Right ventricle myocardium inferior (tissue), 1 donor: ENCODE measurements around the gene FAM174C. TPM values are rescaled to one million over a fixed set of nuclear protein-coding genes. Genes with fewer than 3 reads are reported as not detected.
A peak's percentile ranks its signal among the peaks of the same experiment; 100 is the strongest.

Source experiments
- ATAC-seq: fragments of 200-7000 bp; cut with Tn5 transposase; one replicate; pipeline ENCODE4 v1.9.1; 2020; ENCODE audit warnings: mild to moderate bottlenecking, moderate library complexity
- DNase-seq: peaks from one replicate; pipeline ENCODE4 v3.0.0; 2021; ENCODE audit errors: missing footprints
- intact Hi-C: fragments of 100-400 bp; cut with DNase I; formaldehyde crosslinking; loops from one replicate; pipeline ENCODE4 v1.11.0; 2022
- total RNA-seq: library from RNA; stranded (reverse); fragmentation: NEBNext Ultra II Directional; extraction: Animal tissue kit (Norgen Biotek cat#: 25700); gene quantifications from one replicate; pipeline ENCODE4 v1.2.1, GENCODE V29; 2021
- donor health status: DM: no; HTN: yes; CAD: no; lungs with severe emphysema.

The FAM174C gene
- total RNA-seq, 1 donor from 2014 or later, result 13.1 TPM

- DNase-seq (no peak), ATAC-seq (no peak)
- intact Hi-C loops, result no loop called here
These were observed 46.2 kb downstream of the FAM174C start for GRCh38 chr19:1321539-1321938.

- intact Hi-C loops, result no loop called here
- no peak for ATAC-seq
- no peak for DNase-seq
These were observed 47.1 kb downstream of the FAM174C start for GRCh38 chr19:1322198-1322981.

GRCh38 chr19:1324249-1324805, 49.0 kb downstream of the FAM174C start:
- intact Hi-C loops, result no loop called here
- no peak for DNase-seq

GRCh38 chr19:1324806-1325567, 49.7 kb downstream of the FAM174C start:
- intact Hi-C loops, result no loop called here
- no peak for DNase-seq
- peak; percentile 60 for ATAC-seq

More at GRCh38 chr19:1324249-1324805, 49.0 kb downstream of the FAM174C start:
- ATAC-seq, result no peak

GRCh38 chr19:1325568-1326294, 50.4 kb downstream of the FAM174C start:
- DNase-seq (no peak), ATAC-seq (no peak)
- intact Hi-C loops, result no loop called here

- intact Hi-C loops, result no loop called here
- ATAC-seq, result no peak
- DNase-seq, result no peak
These were observed 51.8 kb downstream of the FAM174C start for GRCh38 chr19:1327125-1327524.

Other genes starting within 250 kb of the FAM174C start
- 69.3 TPM for gene CNN2, start 248.9 kb upstream of the FAM174C start, total RNA-seq
- gene ABCA7, start 235.4 kb upstream of the FAM174C start, total RNA-seq, result 7.7 TPM
- gene ARHGAP45, start 208.4 kb upstream of the FAM174C start, total RNA-seq, result 6.6 TPM
- 142 TPM for gene POLR2E, start 180.2 kb upstream of the FAM174C start, total RNA-seq
- 361 TPM for gene GPX4, start 171.5 kb upstream of the FAM174C start, total RNA-seq
- 14.7 TPM for gene SBNO2, start 101.3 kb upstream of the FAM174C start, total RNA-seq
- gene STK11, start 69.8 kb upstream of the FAM174C start, total RNA-seq, result 49.9 TPM
- gene CBARP, start 37.5 kb upstream of the FAM174C start, total RNA-seq, result 1.2 TPM
- 656 TPM for gene ATP5F1D, start 33.8 kb upstream of the FAM174C start, total RNA-seq
- 62.8 TPM for gene MIDN, start 26.9 kb upstream of the FAM174C start, total RNA-seq
- gene CIRBP, start 6.2 kb upstream of the FAM174C start, total RNA-seq, result 219 TPM
- not detected for gene EFNA2, start 10.3 kb downstream of the FAM174C start, total RNA-seq
- 443 TPM for gene NDUFS7, start 108.4 kb downstream of the FAM174C start, total RNA-seq
- 85.8 TPM for gene GAMT, start 126.0 kb downstream of the FAM174C start, total RNA-seq
- gene DAZAP1, start 132.1 kb downstream of the FAM174C start, total RNA-seq, result 88.4 TPM
- 695 TPM for gene RPS15, start 162.9 kb downstream of the FAM174C start, total RNA-seq
- gene APC2, start 174.6 kb downstream of the FAM174C start, total RNA-seq, result 0.14 TPM
- 21.5 TPM for gene C19orf25, start 203.7 kb downstream of the FAM174C start, total RNA-seq
- 0.89 TPM for gene PCSK4, start 214.8 kb downstream of the FAM174C start, total RNA-seq
- gene REEP6, start 215.7 kb downstream of the FAM174C start, total RNA-seq, result 1.1 TPM
- 22.9 TPM for gene ADAMTSL5, start 237.5 kb downstream of the FAM174C start, total RNA-seq
- gene PLK5, start 248.5 kb downstream of the FAM174C start, total RNA-seq, result not detected